Pons (tissue), 1 donor: ENCODE results near the gene USB1.
"Not testable (repeated sequence)": the region's sequence is repeated elsewhere in the genome, so short reads cannot be mapped to it uniquely, and the experiment has no call there.

Source experiments
- DNase-seq: peaks from one replicate; pipeline ENCODE4 v3.0.0-alpha.2; 2016; ENCODE audit warnings: low spot score

Gene USB1

DNA sequence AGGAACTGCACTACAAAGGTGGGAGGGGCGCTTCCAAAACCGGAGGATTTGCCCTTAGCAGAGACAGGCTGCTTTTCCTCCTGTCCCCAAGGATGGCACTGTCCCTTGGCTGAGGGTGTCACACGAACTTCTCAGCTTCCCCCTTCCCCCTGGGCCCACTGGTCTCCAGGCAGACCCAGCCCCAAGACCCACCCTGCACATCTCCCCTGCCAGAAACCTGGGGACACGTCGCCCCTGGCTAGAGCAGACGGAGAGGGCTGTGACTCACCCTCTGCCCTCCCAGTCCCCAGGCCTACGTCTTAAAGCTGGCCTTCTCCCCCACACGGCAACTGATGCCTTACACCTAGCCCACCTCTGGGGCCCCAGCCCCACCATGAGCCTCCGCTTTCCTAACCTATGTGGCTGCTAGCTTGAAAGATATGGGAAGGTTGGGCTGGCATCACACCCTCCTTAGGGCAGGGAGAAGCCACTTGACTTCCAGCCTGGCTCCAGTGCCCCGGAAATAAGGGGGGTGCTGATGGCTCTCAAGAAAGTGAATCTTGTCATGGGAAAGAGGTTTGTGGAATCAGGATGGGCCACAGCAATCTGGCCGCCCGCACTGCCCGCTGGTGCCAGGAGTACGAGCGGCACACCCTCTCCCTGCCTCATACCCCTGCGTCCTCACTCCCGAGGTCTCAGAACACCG lies 5.3 kb upstream of the USB1 start:
- DNase-seq, result no peak

DNA sequence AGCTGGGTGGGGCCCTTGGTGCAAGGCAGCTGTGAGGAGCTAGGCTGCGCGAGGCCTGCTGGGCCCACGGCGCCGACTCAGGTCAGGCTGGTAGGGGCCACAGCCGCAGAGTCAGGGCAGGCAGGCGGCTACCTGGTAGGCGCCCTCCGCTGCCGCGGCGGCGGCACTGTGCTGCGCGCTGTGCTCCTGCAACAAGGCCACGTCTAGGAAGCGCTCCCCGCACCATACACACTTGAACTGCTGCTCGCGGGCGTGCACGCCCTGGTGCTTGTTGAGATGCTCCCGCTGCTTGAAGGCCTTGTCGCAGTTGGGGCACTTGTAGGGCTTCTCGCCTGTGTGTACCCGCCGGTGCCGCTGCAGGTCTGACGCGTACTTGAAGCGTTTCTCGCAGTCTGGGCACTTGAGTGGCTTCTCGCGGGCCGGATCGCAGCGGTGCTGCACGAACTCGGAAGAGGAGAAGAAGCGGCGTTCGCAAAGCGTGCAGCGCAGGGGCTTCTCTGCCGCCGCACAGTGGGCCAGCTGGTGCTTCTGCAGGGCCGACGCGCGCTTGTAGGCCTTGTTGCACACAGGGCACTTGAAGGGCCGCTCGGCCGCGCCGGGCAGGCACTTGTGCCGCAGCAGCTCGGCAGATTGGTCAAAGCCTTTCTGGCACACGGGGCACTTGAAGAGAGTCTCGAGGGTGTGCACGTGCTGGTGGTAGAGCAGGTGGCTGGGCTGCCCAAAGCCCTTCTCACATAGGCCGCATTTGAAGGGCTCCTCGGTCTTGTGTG lies 4.6 kb upstream of the USB1 start:
- DNase-seq, result no peak

DNA sequence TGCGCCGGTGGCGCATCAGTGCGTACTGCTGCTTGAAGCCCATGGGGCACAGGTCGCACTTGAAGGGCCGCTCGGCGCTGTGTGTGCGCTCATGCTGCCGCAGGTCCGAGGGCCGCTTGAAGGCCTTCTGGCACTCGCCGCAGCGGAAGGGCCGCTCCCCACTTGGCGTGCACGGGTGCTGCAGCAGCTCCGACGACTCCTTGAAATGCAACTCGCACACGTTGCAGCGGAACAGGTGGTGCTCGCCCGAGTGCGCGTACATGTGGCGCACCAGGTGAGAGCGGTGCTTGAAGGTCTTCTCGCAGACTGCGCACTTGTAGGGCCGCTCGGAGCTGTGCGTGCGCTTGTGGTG lies 4.1 kb upstream of the USB1 start:
- no peak for DNase-seq

DNA sequence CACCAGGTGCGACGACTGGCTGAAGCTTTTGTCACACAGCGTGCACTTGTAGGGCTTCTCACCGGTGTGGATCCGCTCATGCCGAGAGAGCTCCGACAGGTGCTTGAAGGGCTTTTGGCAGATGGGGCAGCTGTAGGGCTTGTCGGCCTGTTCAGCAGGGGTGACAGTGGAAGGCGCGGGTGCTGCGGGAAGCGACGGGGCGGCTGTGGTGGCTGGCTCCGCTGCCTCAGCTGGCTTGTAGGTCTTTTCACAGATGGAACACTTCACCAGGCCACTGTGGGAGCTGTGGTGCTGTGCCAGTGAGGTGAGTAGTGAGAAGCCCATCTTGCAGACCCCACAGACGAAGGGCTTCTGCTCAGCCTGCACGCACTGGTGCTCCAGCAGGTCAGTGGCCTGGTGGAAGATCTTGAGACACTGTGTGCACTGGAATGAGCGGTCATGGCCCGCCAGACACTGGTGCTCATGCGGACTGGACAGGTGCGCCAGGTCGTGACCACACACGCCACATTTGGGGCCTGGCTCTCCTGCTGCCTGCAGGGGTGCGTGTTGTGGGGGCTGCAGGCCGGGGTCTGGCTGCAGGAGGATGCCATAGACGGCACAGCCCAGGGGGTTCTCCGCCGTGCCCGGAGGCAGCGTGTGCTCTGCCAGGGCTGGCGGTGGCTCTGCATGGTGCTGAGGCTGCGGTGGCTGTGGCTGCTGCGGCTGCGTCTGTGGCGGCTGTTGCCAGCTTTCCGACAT lies 3.5 kb upstream of the USB1 start:
- no peak for DNase-seq

DNA sequence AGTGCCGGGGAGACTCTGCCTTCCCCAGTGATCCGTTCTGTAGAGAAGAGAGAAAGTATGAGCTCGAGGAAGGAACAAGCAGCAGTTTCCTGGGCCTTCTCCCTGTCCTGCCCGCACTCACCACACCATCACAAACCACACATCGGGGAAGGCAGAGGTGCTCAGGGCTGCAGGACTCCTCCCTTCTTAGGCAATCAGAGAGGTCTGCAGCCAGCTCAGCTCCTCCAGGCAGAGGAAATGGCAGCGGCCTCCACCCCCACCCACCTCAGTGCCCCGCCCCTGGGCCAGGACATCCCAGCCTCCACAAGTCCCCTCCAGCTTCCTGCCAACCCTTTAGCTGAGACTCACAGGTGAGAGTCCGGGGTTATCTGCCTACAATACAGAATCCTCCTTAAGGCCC lies 2.7 kb upstream of the USB1 start:
- DNase-seq, result no peak

DNA sequence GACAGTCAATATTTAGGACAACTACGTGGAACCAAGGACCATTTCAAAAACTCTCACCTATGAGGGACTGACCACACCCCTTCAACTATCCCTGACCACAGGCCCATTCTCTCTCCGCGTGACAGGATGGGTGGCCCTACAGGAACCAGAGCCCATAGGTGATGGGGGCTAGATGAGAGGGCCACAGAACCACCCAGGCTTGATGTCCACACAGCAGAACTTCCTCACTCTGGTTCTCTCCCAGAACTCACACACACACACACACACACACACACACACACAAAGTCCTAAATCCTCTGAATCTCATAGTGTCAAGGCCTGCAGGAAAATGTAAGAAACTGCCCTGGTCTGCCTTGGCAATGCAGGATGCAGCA lies 2.2 kb upstream of the USB1 start:
- no peak for DNase-seq

DNA sequence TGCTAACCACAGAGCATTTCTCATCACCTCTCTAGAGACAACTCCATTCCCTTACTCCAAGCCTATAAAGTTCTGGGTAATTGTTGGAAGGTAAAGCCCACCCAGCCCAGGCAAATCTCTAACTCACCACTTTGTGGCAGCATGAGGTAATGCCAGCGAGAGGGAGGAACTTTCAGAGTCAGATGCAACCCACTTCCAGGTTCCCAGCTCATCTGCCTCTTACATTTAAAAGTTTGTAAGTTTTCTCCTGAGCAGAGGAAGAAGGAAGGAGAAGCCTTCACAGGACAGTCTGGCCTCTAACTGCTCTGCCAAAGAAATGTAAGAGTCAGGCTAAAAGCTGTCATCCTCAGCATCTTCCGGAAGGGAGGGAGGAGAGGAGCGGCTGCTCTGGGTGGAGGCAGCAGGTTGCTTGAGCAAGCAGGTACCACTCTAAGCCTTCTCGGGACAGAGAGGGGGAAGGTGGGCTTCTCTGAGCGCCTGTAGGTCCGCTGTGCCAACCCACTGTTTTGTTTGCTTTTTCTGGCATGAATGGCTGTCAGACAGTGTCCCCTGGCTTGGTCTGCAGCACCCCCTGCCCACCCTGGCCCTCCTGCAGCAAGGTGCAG lies 1.7 kb upstream of the USB1 start:
- no peak for DNase-seq

DNA sequence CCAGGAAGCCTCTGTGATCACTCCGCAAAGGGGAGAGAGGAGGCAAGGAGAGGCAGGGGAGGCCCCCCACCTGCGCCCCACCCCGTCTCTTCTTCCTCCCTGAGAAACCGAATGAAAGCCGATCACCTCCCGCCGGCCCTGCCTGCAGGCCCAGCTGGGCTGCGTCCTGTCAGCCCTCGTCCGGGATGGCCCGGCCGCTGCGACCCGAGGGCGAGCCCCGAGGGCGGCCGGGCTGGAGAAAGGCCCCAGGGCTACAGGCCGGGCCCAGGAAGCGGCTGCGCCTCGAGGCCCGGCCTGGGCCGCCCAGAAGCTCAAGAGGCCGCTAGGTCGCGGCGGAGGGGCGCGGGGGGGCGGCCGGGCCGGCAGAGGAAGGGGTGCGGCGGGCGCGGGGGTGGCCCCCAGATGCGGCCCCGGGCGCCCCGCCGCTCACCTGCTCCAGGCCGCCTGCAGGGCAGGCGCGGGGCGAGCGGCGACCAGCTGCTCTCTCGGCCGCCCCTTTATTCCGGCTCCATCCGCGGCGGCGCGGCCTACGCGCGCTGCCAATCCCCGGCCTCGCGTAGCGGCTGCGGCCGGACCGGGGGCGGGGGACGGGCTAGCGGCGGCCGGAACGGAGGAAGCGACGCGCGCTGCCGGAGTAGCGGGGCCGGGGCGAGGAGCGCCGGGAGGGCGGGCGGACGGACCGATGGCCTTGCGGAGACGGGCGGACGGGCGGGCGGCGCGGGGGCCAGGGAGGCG lies 1.1 kb upstream of the USB1 start, which contains the start of gene ZNF319:
ZNF319 (minus strand) TSS at position 702 of the 735 bp plus-strand sequence. CDS start 2,407 bp downstream, outside the sequence.
- DNase-seq, result no peak

DNA sequence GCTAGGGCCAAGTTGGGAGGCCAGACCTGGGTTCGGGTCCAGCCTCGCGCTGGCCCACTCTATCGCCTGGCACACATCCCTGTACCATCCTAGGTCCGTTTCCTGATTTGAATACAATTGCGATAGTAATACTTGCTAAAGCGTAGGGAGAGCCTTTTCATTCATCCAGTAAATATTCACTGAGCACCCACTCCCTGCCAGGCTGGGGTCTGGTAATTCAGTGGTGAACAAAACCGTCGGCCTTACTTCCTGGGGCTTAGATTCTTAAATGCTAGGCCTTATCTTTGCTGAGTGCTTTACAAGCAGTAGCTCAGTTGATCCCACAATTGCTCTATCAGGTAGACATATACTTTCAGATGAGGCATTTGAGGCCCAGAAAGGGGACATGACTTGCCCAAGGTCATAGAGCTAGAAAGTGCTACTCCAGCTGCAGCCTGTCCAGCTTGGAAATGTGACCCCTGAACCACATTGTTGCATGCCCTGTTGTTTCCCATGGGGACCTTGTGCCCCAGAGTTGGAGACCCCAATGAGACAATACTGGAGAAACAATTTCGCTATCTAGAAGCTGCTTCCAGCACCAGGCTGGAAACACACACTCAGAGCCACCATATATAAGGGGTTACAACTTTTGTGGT lies 691 bp downstream of the USB1 start:
- no peak for DNase-seq

DNA sequence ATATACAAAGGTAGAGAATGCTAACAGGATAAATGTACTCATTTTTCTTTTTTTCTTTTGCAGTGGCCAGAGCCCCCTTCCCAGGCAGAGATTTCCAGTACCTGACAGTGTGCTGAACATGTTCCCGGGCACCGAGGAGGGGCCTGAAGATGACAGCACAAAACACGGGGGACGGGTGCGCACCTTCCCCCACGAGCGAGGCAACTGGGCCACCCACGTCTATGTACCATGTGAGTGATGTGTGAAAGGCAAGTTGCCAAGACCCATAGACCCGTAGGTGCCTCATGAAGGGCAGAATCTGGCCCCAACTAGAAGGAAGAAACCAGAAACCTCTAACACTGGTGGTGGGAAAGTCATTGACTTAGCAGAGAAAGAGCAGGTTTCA lies 1.2 kb downstream of the USB1 start:
- no peak for DNase-seq

DNA sequence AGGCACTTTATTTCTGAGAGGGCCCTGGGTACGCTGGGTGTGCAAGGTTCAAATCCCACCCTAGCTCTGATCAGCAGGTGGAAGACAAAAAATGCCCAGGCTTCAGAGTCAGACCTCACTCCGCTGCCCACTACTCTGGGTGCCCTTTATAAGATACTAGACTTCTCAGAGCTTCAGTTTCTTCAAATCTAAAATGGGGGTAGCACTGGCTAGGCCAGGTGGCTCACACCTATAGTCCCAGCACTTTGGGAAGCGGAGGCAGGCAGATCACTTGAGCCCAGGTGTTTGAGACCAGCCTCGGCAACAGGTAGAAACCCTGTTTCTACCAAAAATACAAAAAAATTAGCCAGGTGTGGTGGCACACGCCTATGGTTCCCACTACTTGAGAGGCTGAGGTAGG lies 1.7 kb downstream of the USB1 start:
- no peak for DNase-seq

DNA sequence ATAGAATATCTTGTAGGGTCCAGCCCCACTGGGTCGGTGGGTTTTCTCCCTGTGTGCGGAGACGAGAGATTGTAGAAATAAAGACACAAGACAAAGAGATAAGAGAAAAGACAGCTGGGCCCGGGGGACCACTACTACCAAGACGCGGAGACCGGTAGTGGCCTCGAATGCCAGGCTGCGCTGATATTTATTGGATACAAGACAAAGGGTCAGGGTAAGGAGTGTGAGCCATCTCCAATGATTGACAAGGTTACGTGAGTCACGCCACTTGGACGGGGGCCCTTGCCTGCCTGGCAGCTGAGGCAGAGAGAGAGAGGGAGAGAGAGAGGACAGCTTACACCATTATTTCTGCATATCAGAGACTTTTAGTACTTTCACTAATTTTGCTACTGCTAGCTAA lies 3.5 kb downstream of the USB1 start:
- not testable (repeated sequence) for DNase-seq

DNA sequence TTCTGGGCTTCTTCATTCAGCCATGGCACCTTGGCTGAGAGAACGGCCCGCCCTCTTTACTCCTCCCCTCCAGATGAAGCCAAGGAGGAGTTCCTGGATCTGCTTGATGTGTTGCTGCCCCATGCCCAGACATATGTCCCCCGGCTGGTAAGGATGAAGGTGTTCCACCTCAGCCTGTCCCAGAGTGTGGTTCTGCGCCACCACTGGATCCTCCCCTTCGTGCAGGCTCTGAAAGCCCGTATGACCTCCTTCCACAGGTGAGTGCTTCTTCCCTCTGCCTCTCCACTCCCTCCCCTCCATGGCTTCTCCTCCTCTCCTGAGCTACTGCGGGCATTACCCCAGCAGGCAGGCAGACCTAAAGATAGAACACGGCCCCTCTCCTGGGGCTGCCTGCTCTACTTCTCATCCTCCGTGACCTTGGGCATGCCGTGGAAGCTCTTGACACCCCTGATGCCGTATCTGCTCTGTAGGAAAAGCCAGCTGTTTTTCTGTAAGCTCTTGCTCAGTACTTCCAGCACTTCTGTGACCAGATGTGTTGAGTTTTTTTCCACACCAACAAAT lies 8.7 kb downstream of the USB1 start:
- no peak for DNase-seq

DNA sequence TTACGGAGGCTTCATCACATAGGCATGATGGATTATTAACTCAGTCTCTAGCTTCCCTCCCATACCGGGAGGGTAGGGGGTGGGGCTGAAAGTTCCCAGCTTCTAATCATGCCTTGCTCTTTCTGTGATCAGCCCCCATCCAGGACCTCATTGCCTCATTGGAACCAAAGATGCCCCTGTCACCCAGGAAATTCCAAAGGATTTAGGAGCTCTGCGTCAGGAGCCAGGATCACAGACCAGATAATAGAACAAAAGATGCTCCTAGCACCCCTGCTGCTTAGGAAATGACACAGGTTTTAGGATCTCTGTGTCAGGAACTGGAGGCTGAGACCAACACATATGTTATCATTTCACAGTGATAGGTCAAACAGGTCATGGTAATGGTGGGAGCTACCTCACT lies 9.7 kb downstream of the USB1 start:
- DNase-seq, result no peak

DNA sequence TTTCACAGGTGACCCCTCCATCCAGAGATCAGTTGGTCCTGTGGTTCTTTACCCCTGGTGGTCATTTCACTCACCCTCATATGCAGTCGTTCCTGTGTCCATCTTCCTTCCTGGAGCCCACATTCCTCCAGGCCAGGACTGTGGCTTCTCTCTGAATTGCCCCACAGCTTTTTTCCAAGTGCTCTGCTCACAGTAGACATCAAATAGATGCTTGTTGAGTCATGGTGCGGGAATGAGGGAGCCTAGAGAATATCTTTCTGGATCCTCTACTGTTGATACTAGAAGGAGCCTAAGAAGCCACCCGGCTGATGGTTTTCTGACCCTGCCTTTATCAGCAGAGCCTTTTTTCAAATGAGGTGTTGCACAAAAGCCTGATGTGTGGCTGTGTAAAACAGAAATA lies 10.4 kb downstream of the USB1 start:
- DNase-seq, result no peak

DNA sequence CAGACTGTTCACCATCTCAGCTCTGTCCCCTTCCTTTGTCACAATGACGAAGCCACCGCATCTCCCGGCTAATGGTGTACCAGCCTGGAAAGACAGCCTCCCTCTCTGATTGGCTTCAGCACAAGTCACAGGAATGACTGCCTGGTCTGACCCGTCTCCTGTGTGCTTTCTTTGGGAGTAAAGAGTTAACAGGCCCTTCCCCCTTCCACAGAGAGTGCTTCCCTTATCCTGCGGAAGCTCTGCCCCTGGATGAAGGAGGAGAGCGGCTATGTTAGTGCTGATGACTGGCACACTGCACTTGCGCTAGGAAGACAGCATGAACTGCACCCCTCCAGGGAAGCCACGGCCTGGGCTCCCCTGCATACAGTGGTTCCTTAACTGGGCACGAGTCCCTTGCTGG lies 11.3 kb downstream of the USB1 start:
- DNase-seq, result no peak

DNA sequence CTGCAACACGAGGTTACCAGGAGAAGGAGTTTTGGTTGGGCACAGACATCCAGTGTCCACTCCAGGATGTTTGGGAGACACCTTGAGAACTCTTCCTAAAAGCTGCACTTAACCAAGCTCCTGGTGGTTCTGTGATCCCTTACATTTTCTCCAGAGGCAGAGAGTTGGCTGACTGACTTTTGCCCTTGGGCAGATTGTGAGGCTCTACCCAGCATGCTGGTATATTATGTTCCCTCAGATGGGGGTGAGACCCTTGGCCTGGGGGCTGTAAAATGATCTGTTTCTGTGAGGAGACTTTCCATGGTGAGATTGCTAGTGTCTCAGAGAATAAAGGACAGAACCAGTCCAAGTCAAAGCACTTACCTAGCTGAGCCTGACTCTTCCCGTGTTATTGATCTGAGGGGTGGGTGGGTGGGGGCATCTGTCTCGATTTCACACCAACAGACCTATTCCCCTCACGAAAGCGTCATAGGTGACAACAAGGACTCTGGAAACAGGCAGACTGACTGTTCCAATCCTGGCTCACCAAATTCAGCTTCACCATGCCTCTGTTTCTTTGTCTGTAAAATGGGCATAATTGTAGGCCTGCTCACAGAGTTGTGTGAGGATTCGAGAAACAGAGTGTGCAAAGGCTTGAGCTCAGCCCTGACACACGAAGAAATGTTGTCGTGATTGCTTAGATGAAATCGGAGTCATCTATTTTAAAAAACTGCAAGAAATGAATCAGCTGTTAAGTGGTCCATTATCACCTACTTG lies 12.2 kb downstream of the USB1 start:
- no peak for DNase-seq

DNA sequence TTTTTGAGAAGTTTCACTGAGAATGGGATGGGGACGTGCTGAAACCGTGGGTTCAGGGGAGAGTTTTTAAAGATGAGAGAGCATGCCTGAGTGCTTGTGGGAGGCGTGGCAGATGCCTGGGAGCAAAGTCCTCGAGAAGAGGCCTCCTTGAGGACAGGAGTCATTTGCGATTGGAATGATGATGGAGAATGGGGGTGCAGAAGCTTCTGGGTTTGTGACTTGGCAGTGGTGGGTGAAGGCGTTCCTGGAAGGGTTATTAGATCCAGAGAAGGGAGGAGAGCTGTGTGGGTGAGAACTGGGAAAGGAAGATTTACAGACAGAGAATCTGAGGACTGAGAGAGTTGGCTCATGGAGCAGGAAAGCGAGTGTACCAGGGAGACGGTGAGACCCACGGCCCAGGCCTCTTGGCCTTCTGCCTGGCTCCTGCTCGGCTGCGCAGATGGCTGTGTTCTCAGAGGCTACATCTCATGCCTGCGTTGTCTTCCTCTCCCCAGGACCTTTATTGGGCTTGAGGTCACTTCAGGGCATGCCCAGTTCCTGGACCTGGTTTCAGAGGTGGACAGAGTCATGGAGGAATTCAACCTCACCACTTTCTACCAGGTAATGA lies 15.7 kb downstream of the USB1 start:
- no peak for DNase-seq

DNA sequence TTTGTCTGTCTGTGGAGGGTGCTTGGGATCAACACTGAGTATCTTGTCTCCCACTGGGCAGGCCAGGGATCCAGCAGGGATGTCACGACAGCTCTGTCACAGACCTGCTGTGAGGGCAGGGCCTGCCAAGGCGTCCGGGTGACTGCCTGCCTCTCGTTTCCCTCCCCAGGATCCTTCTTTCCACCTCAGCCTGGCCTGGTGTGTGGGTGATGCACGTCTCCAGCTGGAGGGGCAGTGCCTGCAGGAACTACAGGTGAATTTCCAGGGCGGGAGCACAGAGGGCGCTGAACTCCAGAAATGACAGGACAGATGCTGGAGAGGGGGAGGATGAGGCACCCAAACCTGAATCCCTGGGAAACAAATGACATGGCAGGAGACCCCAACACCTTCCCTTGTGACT lies 17.6 kb downstream of the USB1 start:
- DNase-seq, result no peak
